Stimulated activated CD4-positive, alpha-beta T cell treated with anti-CD3 and anti-CD28 coated beads, Interleukin-4, amount 100 ng/mL, for 48 hours (primary cell): ENCODE data around the gene RIN3.

Source experiments
- DNase-seq, 2 donors: peaks; one replicate each; pipeline ENCODE4 v3.0.0-alpha.2; 2020; ENCODE audit warnings: low read depth in 2 of 2

The RIN3 gene

DNA sequence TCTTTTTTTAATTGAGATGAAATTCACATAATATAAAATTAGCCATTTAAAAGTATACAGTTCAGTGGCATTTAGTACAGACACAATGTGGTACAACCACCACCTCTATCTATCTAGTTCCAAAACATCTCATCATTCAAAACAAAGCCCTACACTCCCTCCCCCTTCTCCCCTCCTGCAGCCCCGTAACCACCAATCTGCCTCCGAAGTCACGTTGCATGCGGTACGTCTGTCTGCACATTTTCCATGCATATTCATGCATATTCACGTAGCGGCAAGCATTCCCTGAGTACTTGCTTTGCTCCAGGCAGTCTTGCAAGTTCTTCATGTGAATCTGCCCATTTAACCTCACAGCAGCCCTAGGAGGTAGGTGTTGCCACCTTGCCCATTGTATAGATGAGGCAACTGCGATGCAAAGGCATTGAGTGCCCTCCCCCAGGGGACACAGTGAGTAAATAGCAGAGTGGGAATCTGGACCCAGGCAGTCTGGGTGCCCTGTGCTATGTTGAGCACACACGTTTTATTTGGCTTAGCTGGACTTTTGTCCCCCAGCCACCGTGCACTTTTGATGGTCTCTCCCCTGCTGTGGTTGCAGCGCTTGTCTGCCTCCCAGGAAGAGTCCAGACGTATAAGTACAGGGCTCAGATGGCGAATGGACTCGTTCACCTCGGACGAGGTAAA, 43.4 kb downstream of the RIN3 start:
- DNase-seq, result no peak

DNA sequence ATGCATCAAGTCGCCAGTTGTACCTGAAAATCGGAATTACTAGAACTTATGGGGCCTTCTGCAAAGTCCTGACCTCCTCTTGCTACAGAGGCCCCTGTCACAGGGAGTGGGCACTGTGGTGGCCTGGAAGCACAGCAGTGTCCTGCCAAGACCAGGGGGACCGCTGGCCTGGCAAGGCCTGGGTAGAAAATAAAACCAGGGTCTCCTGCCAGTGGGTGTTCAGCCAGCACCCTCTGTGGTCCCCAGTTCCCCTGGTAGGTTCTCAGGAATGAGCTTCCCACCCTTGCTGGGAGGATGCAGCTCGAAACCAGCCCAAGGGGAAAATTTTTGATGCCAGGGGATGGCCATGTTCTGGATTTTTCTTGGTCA, 43.9 kb downstream of the RIN3 start:
- DNase-seq, result no peak

DNA sequence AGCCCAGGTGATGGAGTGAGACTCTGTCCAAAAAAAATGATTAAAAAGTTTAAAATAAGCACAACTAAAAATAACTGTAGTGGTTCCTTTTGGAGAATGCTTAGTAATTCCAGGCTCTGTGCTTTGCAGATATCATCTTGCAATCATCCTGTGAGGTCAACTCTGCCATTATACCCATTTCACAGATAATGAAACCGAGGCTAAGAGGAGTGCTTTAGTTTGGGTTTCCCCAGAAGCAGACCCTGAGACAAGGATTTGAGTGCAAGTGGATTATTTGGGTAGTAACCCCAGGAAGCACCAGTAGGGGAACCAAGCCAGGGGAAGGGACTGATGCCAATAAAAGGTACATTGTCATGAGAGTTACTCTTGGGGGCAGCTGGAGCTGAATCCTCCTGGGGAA, 44.7 kb downstream of the RIN3 start:
- DNase-seq, result no peak

DNA sequence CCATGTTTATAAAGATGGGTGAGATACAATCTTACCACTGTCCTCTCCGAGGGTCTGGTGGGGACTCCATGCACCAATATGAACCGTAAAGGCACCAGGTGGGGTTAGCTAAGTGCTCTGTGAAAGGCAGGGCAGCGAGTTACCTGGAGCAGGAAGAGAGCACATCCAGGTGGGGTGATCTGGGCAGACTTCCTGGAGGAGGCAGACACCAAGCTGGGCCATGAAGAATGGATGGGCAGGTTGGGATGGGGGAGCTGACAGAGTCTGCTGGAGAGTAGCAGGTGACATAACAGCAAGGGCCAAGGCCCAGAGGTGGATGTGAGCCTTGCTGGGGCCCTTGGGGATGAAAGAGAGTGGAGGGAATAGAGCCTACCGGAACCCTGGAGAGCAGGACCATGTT, 45.9 kb downstream of the RIN3 start:
- no peak for DNase-seq

DNA sequence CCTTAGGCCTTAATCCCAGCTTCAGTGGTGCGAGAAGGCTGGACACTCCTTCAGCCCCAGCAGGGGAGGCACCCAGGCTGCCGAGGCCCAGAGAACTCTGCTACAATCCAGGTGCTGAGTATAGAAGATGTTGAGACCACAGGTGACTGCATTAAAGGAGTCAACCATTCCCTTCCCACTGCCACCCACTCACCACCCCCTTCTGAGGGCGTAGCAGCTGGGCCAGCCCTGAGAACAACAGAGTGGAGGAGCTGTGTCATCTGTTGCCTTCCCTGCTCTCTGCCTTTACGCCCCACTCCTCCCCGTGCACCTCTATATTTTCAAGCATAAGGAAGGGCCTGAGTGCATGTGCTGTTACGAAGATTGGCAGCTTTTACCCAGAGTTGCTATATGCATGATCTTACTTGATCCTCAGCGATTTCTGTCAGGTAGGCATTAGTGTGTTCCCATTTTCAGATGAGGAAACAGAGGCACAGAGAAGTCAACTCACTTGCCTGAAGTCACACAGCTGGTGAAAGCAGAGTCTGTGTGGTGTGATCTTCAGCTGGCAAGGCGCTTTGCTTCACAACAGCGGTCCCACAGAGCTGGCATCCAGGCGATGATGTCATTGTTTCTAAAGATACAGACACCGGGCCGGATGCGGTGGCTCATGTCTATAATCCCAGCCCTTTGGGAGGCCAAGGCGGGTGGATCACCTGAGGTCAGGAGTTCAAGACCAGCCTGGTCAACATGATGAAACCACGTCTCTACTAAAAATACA, 46.7 kb downstream of the RIN3 start:
- no peak for DNase-seq

DNA sequence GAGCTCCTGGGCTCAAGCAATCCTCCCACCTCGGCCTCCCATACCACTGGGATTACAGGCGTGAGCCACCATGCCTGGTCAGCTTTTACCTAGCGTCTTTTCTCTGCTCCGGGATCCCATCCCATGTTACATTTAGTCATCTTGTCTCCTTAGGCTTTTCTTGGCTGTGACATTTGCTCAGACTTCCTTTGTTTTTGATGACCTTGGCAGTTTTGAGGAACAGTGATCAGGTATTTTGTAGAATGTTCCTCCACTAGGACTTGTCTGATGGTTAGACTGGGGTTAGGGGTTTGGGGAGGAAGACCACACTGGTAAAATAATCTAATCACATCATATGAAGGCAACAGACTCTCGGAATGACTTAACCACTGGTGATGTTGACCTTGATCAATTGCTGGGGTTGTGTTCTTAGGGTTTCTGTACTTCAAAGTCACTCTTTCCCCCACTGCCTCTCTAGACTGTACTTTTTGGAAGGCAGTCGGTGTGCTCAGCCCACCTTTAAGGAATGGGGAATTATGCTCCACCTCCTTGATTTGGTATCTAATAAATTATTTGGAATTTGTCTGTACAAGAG, 48.4 kb downstream of the RIN3 start:
- no peak for DNase-seq

DNA sequence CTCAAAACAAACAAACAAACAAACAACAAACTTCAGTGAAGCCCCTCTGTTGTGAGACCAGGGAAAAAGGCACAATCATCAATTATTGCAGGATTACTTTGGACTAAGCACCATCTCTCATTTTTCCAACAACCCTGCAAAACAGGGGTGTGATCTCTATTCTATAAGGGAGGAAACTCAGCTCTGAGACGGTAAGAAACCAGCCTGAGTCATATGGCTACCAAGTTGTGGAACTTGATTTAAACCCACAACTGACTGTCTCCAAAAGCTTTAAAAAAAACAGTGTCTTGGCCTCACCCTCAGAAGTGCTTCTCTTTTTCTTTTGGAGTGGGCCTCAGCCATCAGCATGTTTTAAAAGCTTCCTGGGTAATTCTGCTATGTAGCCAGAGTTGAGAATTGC, 49.8 kb downstream of the RIN3 start:
- no peak for DNase-seq

DNA sequence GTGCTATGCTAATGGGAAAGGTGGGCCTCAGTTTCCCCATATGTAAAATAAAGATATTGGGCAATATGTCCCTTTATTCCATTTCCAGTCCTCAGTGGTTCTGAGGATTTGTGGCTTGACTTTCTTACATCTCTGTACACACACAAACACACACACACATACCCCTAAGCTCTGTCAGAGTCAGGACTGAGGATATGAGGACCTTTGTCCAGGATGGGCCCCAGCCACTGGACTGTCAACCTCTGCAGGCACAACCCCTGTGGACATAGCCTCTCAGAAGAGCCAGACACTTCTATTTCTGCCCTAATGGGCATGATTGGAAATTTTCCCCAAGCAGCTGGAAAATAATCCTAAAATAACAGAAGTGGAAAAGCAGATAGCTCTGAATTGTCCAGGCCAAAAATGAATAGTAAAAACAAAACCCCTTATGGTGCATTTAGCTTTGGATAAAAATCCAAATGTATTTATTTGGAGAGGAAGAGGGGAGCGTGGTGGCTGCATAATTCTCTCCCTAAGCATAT, 50.2 kb downstream of the RIN3 start:
- no peak for DNase-seq

DNA sequence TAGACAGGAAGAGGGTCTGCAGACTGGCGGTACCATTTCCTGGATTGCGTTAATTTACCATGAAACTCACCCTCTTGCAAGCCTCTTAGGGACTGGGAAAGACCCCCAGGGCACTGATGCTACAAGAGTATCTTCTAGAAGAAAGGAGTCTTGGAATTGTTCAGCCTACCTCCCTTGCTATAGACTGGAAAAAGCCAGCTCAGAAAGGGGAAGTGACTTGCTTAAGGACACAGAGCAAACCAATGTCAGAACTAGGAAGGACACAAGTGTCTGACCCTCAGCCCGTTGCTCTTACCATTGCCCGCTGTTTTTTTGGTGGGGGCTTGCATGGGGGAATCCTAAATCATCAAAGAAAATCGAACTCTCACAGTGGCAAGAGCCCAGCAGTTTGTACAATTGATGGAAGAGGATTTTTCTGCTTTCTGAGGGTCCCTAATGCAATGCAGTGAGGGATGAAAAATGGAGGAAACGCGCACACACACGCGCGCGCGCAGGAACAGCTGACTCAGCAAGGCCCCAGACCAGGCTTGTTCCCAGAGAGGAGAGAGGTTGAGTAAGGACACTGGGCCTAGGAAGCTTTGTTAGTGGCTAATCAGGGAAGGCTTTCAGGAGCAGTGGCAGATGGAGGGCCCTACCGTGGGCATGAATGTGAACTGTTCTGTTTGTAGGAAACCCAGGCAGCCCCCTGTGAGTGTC, 50.9 kb downstream of the RIN3 start:
- DNase-seq, result no peak

DNA sequence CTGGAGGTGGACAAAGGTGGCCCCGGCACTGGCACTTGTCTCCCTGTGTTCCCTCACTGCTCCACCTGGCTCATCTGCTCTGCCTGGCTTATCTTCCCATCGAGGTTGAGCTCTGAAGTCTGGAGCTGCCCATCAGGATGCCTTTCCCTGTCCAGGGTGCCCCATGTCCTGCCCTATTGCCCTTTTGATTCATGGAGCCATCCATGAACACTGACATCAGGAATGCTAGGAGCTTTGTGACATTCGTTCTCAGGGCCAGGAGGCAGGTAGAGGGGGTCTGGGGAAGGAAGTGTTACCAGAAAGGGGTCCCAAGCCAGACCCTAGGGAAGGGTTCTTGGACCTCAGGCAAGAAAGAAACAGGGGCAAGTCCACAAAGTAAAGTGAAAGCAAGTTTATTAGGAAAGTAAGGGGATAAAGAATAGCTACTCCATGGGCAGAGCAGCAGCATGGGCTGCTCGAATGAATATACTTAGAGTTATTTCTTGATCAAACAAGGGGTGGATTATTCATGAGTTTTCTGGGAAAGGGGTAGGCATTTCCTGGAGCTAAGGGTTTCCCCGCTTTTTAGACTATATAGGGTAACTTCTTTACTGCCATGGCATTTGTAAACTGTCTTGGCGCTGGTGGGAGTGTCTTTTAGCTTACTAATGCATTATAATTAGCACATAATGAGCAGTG, 51.6 kb downstream of the RIN3 start:
- DNase-seq, result no peak

DNA sequence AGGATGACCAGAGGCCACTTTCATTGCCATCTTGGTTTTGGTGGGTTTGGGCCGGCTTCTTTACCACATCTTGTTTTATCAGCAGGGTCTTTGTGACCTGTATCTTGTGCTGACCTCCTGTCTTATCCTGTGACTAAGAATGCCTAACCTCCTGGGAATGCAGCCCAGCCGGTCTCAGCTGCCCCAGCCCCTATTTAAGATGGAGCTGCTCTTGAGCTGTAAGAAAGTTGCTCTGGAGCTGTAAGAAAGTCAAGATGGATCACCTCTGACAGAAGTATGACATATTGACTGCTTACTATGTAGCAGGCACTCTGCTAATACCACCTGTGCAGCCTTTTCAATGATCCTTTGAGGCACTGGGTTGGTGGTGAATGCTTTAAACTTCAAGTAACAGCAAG, 52.1 kb downstream of the RIN3 start:
- DNase-seq, result no peak

DNA sequence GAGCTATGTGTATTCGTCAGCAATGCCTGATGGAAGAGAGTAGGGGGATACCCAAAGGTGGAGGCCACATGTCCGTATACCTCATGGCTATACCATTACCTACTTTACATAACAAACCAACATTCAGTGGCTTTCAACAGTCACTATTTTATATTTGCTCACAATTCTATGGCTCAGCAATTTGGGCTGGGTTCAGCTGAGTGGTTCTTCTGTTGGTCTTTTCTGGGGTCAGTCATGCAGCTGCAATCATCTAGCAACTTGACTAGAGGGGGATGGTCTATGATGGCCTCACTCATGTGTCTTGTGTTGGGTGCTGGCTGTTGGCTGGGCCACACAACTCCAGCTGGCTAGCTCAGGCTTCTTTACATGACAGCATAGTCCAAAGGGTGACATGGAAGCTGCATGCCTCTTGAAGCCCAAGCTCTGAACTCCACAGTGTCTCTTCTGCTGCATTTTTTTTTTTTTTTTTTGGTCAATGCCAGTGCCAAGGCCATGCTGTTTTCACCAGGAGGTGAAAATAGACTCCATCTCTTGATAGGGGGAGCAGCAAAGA, 53.7 kb downstream of the RIN3 start:
- no peak for DNase-seq

DNA sequence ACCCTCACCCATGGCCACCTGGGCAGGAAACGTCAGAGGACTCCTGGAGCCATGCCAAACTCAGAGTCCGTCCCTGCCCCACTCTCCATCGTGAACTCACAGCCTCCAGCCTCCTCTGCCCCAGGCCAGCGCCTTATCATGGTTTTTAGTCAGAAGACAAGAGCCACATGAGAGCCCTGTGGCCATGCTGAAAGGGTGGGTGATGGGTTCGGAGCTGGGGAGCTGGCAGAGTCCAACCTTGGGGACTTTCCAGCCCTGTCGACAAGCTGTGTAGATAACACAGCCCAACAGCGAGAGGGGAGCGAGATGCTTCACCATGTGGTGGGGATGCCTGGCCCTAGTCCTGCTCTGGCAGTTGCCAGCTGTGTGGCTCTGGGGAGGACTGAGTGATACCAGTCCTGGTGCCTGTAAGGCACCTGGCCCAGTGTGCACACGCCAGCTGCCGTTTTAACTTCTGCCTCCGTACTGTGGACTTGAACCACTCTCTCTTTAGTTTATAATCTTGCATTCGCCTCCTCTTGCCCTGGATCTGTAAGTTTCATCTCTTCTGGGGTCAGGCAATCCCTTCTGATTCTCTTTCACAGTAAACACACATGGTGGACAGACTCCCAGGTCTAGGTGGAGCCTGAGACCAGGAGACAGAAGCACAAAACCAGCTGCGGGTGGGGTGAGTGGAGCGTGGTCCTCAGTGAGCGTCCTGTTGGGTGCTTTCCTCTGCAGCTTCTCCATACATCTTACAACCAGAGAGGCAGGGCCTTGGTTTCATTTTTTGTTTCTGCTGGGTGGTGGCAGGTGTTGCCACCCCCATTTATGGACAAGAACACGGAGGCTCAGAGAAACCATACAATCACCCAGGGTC, 55.3 kb downstream of the RIN3 start:
- DNase-seq, result no peak

DNA sequence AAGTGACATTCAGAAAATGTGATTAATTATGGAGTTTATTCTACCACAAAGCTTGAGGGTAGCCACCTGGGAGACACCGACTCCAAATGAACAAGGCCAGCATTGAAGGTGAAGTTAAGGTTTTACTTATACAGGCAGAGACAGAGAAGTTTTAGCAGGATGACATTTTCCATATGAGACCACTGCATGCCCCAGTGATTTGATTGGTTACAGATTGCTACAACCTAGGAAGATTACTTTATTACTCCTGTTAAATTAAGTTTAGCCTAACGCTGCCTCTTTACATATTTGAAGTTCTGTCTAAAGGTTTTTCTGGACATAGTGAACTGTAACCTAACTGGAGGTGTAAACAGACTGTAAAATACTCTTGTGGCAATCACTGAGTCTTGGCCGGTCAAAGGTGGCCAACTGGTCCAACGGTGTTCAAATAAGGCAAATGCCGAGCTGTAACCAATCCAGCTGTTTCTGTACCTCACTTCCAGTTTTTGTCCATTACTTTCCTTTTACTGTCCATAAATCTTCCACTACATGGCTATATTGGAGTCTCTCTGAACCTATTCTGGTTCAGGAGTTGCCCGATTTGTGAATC, 57.2 kb downstream of the RIN3 start:
- DNase-seq, result no peak

DNA sequence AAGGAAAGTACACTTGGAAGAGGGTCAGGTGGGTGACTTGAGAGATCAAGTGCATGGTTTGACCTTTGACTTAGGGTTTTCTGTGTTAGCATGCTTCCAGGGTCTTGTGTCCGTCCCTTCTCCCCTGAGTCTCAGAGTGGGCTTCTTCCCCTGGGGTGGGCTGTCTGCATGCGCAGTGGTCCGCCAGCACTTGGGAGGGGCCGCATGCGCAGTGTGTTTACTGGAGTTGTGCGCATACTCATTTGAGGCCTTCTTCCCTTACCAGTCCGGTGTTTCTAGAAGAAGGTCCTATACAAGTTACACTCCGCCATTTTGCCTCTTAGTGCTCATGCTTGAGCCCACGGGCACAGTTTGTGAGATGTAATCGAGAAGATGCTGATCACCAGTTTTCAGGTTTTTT, 58.5 kb downstream of the RIN3 start:
- no peak for DNase-seq

DNA sequence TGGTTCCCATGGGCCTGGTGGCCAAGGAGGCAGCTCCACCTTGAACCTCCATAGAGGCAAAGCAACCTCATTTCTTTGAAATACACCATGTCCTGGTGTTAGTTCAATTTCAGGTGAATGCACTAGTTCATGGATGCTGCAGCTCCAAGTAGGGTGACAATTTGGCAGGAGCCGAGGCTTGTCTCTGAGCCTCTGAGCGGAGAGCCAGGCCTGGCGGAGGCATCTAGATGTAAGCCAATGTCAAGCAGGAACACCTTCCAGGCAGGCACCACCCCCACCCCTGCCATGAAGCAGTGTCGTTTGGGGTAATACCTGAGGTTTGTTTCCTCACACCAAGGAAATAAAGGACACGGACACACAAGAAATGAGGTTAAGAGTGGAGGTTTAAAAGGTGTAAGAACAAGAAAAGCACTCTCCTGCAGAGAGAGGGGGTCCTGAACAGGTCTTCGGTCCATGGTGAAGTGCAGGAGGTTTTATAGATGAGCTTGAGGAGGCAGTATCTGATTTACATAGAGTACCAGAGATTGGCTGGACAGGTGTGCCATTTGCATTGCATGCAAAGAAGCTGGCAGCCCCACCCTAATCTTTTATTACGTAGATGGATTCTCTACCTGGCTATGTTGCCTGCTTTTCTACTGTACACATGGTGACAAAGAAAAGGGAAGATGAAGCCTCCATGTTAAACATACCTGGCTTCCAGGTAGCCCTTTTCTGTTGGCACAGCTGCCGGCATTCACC, 60.3 kb downstream of the RIN3 start:
- no peak for DNase-seq

DNA sequence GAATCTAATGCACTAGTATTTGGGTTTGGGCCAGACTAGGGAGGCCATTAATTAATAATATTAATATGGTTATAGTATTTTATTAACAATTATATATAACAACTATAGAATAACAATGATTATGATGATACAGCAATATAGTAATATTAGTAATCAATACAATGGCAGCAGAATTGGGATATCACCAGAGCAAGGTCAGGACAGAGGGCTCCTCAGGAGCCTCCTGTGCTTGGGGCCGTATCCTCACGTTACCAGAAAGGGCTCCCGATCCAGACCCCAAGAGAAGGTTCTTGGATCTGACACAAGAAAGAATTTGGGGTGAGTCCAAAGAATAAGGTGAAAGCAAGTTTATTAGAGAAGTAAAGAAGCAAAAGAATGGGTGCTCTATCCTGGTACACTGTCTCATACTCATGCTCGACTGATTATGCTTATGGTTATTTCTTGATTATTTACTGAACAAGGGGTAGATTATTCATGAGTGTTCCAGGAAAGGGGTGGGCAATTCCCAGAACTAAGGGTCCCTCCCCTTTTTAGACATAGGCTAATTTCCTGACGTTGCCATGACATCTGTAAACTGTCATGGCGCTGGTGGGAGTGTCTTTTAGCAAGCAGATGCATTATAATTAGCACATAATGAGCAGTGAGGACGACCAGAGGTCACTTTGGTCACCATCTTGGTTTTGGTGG, 61.6 kb downstream of the RIN3 start:
- no peak for DNase-seq

DNA sequence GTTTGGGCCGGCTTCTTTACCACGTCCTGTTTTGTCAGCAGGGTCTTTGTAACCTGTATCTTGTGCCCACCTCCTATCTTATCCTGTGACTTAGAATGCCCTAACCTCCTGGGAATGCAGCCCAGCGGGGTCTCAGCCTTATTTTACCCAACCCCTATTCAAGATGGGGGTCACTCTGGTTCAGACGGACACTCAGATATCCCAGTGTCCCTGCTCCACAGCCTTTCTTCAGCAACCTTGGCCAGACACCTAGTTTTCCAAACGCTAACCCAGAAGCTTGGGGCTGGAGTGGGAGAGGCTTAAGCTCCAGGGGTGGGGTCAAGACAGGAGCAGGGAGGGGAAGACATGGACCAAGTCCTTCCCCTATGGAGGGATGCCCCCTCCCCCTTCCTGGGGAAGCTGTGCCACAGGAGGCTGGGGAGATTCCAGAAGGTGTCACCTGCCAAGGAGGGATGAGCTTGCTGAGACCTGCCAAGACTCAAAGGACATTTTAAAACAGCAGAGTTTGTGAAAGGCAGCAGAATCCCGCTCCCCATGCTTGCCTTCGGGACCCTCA, 62.2 kb downstream of the RIN3 start:
- no peak for DNase-seq

DNA sequence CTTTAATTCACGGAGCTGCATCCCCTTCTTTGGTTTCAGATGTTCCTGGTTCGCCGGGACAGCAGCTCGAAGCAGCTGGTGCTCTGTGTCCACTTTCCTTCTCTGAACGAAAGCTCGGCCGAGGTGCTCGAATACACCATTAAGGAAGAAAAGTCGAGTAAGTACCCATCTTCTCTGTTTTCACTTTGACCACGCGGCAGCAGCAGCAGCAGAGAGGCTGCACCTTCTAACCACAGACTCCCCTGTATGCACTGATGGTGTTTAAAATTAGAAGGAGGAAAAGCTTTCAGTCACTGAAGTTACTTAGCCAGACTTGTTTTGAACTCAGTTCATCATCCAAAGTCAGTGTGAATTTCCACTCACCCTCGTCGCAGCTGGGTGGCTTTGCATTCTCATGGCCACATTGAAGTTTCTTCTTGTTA, 63.8 kb downstream of the RIN3 start:
- no peak for DNase-seq
